ENCODE measurements around the gene SLC7A10.

The SLC7A10 gene

GRCh38 chr19:33254245-33254824 lies 28.7 kb upstream of the SLC7A10 start:
- no peak for DNase-seq (ENCODE audit: low read depth, low spot score)

- DNase-seq (ENCODE audit: low read depth, low spot score), result no peak
Measured at GRCh38 chr19:33252971-33253370, 27.3 kb upstream of the SLC7A10 start.

- DNase-seq (ENCODE audit: low read depth, low spot score), result no peak
Measured at GRCh38 chr19:33252418-33252962, 26.8 kb upstream of the SLC7A10 start.

- DNase-seq (ENCODE audit: low read depth, low spot score), result no peak
Measured at GRCh38 chr19:33251526-33252090, 26.0 kb upstream of the SLC7A10 start.

- no peak for DNase-seq (ENCODE audit: low read depth, low spot score)
Measured at GRCh38 chr19:33251076-33251475, 25.4 kb upstream of the SLC7A10 start.

GRCh38 chr19:33250500-33250899 lies 24.9 kb upstream of the SLC7A10 start:
- no peak for DNase-seq (ENCODE audit: low read depth, low spot score)

- DNase-seq (ENCODE audit: low read depth, low spot score), result no peak
Measured at GRCh38 chr19:33249740-33250366, 24.2 kb upstream of the SLC7A10 start.

- DNase-seq (ENCODE audit: low read depth, low spot score), result no peak
Measured at GRCh38 chr19:33248954-33249613, 23.4 kb upstream of the SLC7A10 start.

GRCh38 chr19:33248553-33248953 lies 22.9 kb upstream of the SLC7A10 start:
- no peak for DNase-seq (ENCODE audit: low read depth, low spot score)

- no peak for DNase-seq (ENCODE audit: low read depth, low spot score)
Measured at GRCh38 chr19:33248104-33248503, 22.5 kb upstream of the SLC7A10 start.

GRCh38 chr19:33247441-33247819 lies 21.8 kb upstream of the SLC7A10 start:
- DNase-seq (ENCODE audit: low read depth, low spot score), result no peak

GRCh38 chr19:33246709-33247440 lies 21.2 kb upstream of the SLC7A10 start:
- DNase-seq (ENCODE audit: low read depth, low spot score), result no peak

- no peak for DNase-seq (ENCODE audit: low read depth, low spot score)
Measured at GRCh38 chr19:33245948-33246708, 20.5 kb upstream of the SLC7A10 start.

- DNase-seq (ENCODE audit: low read depth, low spot score), result no peak
Measured at GRCh38 chr19:33242911-33243310, 17.3 kb upstream of the SLC7A10 start.

GRCh38 chr19:33242131-33242530 lies 16.5 kb upstream of the SLC7A10 start:
- no peak for DNase-seq (ENCODE audit: low read depth, low spot score)

GRCh38 chr19:33241530-33242101 lies 16.0 kb upstream of the SLC7A10 start:
- DNase-seq (ENCODE audit: low read depth, low spot score), result no peak

GRCh38 chr19:33241091-33241529 lies 15.5 kb upstream of the SLC7A10 start:
- no peak for DNase-seq (ENCODE audit: low read depth, low spot score)

- no peak for DNase-seq (ENCODE audit: low read depth, low spot score)
Measured at GRCh38 chr19:33240181-33240771, 14.6 kb upstream of the SLC7A10 start.

- no peak for DNase-seq (ENCODE audit: low read depth, low spot score)
Measured at GRCh38 chr19:33239223-33239975, 13.7 kb upstream of the SLC7A10 start.
